GM12891 (cell line): Measurements from ENCODE around the gene TBXAS1.
A peak's percentile ranks its signal among the peaks of the same experiment; 100 is the strongest.

Experiments
- DNase-seq: peaks from one replicate; pipeline ENCODE4 v3.0.0; 2011; ENCODE audit warnings: low spot score; ENCODE audit not compliant: insufficient read length
- FAIRE-seq: peaks from 2 replicates; lab custom pipeline; 2011; peaks lifted over from hg19 to GRCh38; lab: Jason Lieb, UNC
- PAX5 ChIP-seq: IDR thresholded peaks from 2 replicates; pipeline ENCODE4 v1.6.1; 2011; ENCODE audit warnings: low read length, moderate library complexity, mild to moderate bottlenecking; ENCODE audit not compliant: insufficient read depth, severe bottlenecking
- POLR2A ChIP-seq: IDR thresholded peaks from 2 replicates; pipeline ENCODE4 v1.6.1; 2011; ENCODE audit warnings: low read depth, low read length, control low read depth
- POLR2AphosphoS5 ChIP-seq: IDR thresholded peaks from 2 replicates; pipeline ENCODE4 v1.6.1; 2011; ENCODE audit warnings: low read depth, low read length, control low read depth
- POU2F2 ChIP-seq: IDR thresholded peaks from 2 replicates; pipeline ENCODE4 v1.6.1; 2011; ENCODE audit warnings: low read depth, mild to moderate bottlenecking, control low read depth, low read length, moderate library complexity
- SPI1 ChIP-seq: IDR thresholded peaks from 2 replicates; pipeline ENCODE4 v1.6.1; 2011; ENCODE audit warnings: low read depth, low read length, control low read depth
- TAF1 ChIP-seq: IDR thresholded peaks from 2 replicates; pipeline ENCODE4 v1.6.1; 2011; ENCODE audit warnings: low read depth, low read length, control low read depth

Gene TBXAS1

GRCh38 chr7:139869886-139870285 lies 40.8 kb downstream of the TBXAS1 start:
- no peak for FAIRE-seq
- TF ChIP-seq SPI1, result peak; percentile 7; the same call in 1 of the 2 replicates
- no peak for TF ChIP-seq POU2F2
- no peak for DNase-seq

GRCh38 chr7:139870380-139870779 lies 41.3 kb downstream of the TBXAS1 start:
- no peak for DNase-seq
- no peak for FAIRE-seq

GRCh38 chr7:139871331-139871730 lies 42.3 kb downstream of the TBXAS1 start:
- DNase-seq (no peak), FAIRE-seq (no peak)
- TF ChIP-seq TAF1, result no peak
- TF ChIP-seq POLR2A, result no peak
- no peak for TF ChIP-seq SPI1
- no peak for TF ChIP-seq POU2F2
- no peak for TF ChIP-seq POLR2AphosphoS5
- TF ChIP-seq PAX5, result no peak

More at GRCh38 chr7:139870380-139870779, 41.3 kb downstream of the TBXAS1 start:
- TF ChIP-seq TAF1 (no peak), POLR2AphosphoS5 (no peak), POLR2A (no peak), POU2F2 (no peak), SPI1 (no peak), PAX5 (no peak)

- FAIRE-seq (no peak), DNase-seq (no peak)
- no peak for TF ChIP-seq PAX5
- TF ChIP-seq POLR2A, result no peak
- no peak for TF ChIP-seq TAF1
- TF ChIP-seq POU2F2, result no peak
- no peak for TF ChIP-seq SPI1
- no peak for TF ChIP-seq POLR2AphosphoS5
Observed at GRCh38 chr7:139871820-139872219, 42.8 kb downstream of the TBXAS1 start.

GRCh38 chr7:139873593-139874301 lies 44.7 kb downstream of the TBXAS1 start:
- TF ChIP-seq SPI1, result no peak
- TF ChIP-seq POLR2A, result no peak
- no peak for TF ChIP-seq POLR2AphosphoS5
- TF ChIP-seq TAF1, result no peak
- TF ChIP-seq PAX5, result no peak
- TF ChIP-seq POU2F2, result no peak
- no peak for FAIRE-seq
- no peak for DNase-seq

DNA sequence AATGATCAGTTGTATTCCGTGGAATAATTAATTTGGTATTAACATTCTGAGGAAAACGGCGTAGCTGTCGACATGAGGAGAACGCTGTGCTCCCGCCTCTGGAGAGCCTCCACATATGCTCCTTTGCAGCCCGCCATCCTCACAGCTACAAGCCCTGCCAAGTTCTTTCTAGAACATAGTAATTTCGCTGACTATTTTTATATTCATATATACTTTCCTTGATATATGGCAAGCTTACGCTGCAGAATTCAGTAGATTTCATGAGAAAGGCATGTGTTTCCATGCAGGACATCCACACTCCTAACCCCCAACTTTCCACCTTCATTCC lies 45.2 kb downstream of the TBXAS1 start:
- FAIRE-seq, result no peak
- no peak for TF ChIP-seq PAX5
- no peak for TF ChIP-seq POU2F2
- no peak for TF ChIP-seq POLR2AphosphoS5
- no peak for TF ChIP-seq POLR2A
- no peak for TF ChIP-seq SPI1
- TF ChIP-seq TAF1, result no peak
- no peak for DNase-seq

DNA sequence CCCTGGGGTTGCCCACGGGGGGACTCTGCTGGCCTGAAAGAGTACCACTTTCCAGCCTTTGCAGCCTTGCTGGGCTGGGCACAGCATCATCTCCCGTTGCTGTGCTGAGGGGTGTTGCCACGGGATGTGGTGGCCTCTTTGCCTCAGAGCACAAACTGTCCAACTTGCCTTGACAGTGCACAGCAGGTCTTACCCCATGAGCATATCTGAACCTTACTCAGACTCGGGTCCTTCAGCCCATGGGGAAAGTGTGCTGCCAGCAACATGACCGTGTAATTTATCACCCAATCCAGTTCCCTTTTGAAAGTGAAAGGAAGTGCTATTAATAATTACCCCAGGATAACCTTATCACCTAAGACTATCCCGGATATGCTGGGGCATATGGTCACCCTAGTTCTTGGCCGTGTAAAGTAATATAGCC lies 46.8 kb downstream of the TBXAS1 start:
- DNase-seq (no peak), FAIRE-seq (peak; percentile 89)
- TF ChIP-seq POLR2AphosphoS5 (no peak), SPI1 (no peak), TAF1 (no peak), POLR2A (no peak), PAX5 (no peak), POU2F2 (no peak)

DNA sequence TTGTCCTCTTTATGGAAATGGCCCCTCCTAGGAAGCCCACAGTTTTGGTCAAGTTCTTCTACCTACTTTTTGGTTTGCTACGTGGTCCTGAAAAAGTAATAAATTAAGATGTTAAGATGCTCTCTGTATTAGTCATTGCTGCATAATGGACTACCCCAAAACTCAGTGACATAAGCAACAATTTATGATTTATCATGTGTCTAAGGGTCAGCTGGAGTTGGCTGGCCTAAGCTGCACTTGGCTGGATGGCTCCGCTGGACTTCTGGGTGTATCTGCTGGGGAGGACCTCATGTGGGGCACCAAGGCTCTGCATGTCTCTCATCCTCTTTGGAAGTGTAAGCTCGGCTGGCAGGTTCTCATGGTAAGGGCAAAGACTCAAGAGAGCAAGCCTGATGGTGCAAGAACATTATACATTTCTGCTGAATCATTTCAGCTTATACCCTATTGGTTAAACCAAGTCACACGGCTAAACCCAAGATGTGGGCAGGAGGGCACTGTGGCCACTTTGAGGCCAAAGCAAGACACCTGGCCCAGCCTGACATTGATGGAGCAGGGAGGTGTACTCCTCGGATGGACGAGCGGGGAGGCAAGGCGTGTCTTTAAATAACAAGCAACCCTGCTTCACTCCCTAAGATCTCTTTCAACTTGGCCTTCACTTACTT lies 47.7 kb downstream of the TBXAS1 start:
- FAIRE-seq, result no peak
- no peak for DNase-seq
- no peak for TF ChIP-seq POLR2AphosphoS5
- TF ChIP-seq POLR2A, result no peak
- no peak for TF ChIP-seq TAF1
- no peak for TF ChIP-seq SPI1
- TF ChIP-seq PAX5, result no peak
- TF ChIP-seq POU2F2, result no peak

- TF ChIP-seq POLR2A (no peak), SPI1 (no peak), TAF1 (no peak), PAX5 (no peak), POU2F2 (no peak), POLR2AphosphoS5 (no peak)
- FAIRE-seq, result no peak
- no peak for DNase-seq
Observed at GRCh38 chr7:139883814-139884213, 54.8 kb downstream of the TBXAS1 start.
